Retina (tissue), 1 donor: ENCODE measurements around the gene PLXND1.
"Not testable (repeated sequence)": the region's sequence is repeated elsewhere in the genome, so short reads cannot be mapped to it uniquely, and the experiment has no call there.

Source experiments
- DNase-seq: peaks from one replicate; pipeline ENCODE4 v3.0.0-alpha.2; 2016

The PLXND1 gene

GRCh38 chr3:129560911-129561594 is 45.4 kb downstream of the PLXND1 start:
- DNase-seq: peak; percentile 72

DNA sequence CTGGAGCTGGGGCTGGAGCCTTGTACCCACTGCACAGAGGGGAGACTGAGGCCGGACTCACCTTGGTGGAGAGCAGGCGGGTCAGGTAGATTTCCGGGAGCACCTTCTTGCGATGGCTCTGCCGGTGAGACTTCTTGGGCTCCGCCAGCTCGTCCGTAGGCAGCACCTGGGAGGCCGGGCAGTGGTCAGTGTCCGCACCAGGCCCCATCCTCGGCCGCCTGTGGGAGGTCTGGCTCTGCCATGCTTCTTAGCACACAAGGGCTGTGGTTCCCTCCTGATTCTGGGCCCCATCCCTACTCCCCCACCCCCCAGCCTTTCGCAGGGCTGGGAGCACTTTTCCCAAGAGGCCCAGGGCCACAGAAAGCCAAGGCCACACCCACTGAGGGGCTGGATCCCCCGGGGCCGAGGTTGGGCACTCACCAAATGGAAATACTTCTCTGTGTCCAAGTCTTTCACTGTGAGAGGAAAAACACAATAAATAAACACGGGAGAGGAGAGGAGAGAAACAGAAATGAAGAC is 46.1 kb downstream of the PLXND1 start:
- no peak for DNase-seq

DNA sequence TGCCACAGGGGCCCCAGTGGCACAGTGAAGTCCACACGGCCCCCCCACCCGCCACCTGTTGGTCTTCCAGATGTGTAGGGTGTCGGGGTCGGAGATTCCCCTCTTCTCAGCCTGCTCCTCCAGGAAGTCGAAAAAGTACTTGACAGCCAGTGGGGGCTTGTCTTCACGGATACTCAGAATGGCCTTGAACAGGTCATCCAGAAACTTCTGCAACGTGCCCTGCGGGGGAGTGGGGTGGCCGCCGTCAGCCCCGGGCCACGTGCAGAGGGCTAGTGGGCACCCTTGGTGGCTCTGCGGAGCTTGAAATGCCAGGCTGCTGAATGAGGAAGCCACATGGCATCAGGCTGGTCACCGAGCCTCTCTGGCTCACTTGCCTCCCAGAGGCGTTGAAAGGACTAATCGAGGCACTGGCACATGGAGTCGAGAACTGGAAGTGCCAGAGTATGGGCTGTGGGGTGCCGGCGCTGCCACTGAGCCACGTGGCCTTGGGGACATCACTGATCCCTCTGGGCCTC is 46.9 kb downstream of the PLXND1 start:
- no peak for DNase-seq

DNA sequence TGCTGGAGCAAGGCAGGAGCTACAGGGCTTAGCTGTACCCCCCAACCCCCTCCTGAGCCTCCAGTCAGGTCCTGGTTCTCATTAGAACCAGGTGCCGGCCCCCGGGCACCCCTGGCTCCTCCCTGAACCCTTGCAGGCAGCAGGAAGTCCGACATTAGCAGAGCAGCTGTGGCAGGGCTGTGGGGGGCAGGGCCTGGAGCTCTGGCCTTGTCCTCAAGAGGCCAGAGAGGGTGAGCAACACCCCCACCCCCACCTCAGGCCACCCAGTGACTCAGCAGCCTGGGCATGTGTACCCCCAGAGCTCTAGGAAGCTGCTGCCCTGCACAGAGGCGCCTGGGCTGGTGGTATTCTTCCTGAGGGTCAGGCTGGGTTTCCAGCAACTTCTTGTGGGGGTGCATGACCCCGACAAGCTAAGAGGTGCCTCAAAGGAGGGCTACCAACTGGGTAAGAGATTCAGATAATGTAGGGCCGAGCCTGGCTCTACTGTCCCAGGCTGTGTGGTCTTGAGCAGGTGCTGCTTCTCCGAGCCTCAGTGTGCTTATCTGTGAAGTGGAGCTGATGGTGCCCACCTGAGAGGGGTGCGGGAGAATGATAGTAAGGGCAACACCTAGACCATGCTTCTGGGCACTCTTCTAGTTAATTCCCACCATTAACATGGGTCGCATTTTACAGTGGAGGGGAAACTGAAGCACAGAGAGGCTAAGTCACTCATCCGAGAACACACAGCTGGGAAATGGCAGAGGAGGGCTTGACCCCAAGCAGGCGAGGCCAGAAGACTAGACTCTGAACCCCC is 47.5 kb downstream of the PLXND1 start:
- DNase-seq: no peak

DNA sequence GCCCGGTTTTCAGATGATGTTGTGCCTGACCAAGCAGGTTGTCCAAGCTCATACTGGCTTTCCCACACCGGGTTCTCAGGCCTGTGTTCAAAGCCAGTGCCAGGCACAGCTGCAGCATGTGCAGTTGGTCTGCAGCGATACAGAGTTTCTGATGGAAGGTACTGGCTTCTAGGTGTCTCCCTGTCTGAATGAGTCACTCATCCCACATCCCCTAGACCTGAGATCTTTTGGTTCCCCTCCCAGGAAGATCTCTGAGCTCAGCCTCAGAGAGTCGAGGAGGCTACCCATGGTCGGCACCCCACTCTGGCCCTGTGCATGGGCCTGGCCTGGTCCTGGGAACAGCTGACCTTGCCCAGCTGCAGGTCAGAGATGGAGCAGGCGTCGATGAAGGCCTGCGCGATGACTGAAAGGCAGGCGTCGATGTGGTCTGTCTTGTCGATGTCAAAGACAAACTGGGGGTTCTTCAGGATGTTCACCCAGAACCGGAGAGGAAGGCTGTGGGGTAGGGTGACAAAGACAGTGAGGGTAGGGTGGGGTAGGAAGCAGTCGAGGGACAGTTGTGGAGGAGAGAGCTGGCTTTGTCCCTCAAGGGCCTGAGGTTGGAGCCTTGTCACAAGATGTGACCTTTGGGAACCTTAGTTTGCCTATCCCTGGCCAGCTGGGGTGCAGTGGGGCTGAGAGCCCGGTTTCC is 48.2 kb downstream of the PLXND1 start:
- no peak for DNase-seq

DNA sequence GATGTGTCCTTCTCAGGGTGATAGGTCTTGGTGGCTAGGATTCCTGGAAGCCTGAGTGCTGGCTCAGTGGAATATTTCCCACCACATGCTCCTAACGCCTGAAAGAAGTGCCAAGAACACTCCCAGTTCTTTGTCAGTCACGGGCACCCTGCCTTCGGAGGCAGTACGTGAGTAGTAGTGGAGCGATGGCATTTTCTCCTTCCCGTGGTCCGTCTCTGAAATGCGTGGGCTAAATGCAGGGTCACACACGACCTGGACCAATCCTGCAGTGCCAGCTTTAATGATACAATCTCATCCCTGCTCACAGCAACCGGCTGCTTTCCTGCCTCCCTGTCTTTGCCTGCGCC is 49.0 kb downstream of the PLXND1 start:
- DNase-seq: no peak

DNA sequence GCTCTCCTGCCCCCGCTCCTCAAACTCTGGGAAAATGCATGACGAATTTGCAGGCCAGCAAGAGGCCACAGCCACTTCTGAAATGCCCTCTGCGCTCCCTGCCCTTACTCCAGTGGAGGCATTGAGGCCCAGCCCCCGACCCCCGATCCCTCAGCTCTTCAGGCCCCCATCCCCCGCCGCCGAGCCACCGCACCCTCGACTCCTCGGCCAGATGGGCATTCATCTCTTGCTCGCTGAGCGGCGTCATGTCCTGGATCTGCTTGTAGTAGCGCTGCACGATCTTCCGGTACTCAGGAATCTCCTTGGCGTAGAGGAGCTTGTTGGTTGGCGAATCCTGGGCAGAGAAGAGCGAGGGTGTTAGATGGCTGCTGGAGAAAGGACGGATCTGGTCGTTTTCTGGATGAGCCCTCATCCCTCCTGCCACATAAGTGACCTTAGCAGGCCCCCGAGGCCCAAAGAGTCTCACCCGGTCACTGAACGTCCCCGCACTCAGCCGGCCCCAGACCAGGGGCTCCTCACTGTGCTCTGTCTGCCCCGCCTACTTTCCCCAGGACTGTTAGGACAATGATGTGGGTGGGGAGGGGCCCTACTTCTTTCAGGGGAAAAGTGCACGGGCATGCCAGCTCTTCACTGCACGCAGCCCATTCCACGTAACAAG is 49.5 kb downstream of the PLXND1 start:
- DNase-seq: no peak

GRCh38 chr3:129556358-129556695 is 50.1 kb downstream of the PLXND1 start:
- no peak for DNase-seq

- DNase-seq: no peak
Measured at GRCh38 chr3:129555616-129556357, 50.7 kb downstream of the PLXND1 start.

DNA sequence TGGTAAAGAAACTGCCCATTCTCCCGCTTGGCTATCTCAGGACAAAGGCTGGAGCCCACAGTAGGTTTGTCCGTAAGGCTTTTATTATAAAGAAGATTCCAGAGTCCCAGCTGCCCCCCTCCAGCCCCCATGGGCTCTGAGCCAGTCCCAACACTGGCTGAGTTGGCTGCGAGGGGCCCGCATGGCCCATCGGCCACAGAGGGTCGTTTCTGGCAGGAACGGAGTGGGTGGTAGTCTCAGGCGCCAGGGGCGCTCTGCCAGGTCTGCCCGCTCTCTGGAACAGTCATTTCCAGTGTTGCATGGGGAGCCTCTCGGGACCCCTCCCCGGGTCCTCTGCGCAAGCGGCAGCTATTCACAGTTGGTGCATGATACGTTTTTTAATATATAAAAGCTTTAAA is 51.3 kb downstream of the PLXND1 start:
- DNase-seq: no peak

- no peak for DNase-seq
Measured at GRCh38 chr3:129554356-129555152, 51.9 kb downstream of the PLXND1 start.

GRCh38 chr3:129553719-129554118 is 52.8 kb downstream of the PLXND1 start:
- DNase-seq: no peak

GRCh38 chr3:129553171-129553570 is 53.3 kb downstream of the PLXND1 start:
- DNase-seq: no peak

- no peak for DNase-seq
Measured at GRCh38 chr3:129552287-129553050, 54.0 kb downstream of the PLXND1 start.

- no peak for DNase-seq
Measured at GRCh38 chr3:129549805-129550204, 56.7 kb downstream of the PLXND1 start.

DNA sequence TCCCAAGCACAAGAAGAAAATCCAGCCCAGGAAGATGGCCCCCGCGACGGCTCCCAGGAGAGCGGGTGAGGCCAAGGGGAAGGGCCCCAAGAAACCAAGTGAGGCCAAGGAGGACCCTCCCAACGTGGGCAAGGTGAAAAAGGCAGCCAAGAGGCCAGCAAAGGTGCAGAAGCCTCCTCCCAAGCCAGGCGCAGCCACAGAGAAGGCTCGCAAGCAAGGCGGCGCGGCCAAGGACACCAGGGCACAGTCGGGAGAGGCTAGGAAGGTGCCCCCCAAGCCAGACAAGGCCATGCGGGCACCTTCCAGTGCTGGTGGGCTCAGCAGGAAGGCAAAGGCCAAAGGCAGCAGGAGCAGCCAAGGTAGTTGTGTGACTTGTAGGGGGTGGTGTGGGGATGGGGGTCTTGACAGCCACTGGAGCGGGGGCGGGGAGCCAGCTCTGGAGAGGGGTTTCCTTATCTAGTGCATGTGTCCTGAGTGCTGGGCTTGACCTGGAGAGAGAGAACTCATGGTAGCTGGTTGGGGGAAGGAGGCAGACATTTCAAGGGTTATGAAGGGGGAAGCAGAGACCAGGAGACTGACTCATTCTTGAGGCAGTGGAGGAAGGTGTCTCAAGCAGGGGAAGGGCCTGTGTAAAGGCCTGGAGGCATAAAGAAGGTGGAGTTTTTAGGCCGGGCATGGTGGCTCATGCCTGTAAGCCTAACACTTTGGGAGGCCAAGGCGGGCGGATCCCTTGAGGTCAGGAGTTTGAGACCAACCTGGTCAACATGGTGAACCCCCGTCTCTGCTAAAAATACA is 57.3 kb downstream of the PLXND1 start:
- DNase-seq: no peak

- DNase-seq: no peak
Measured at GRCh38 chr3:129548104-129548965, 58.1 kb downstream of the PLXND1 start.

DNA sequence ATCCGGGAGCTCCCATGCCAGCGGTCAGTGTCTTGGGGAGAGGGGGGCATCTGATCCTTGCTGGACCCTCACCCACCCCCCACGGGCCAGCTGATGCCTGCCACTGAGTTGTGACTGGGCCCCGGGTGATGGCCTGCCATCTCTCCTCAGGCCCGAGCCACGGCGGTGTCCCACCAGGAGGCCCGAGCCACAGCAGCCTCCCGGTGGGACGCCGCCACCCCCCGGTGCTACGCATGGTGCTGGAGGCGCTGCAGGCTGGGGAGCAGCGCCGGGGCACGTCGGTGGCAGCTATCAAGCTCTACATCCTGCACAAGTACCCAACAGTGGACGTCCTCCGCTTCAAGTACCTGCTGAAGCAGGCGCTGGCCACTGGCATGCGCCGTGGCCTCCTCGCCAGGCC is 59.2 kb downstream of the PLXND1 start:
- DNase-seq: no peak

- not testable (repeated sequence) for DNase-seq
Measured at GRCh38 chr3:129545951-129546350, 60.5 kb downstream of the PLXND1 start.
